ENCODE data around the gene MRPL24. TPM values are rescaled to one million over a fixed set of nuclear protein-coding genes. Genes with fewer than 3 reads are reported as not detected.

Gene MRPL24
- total RNA-seq, 4 donors from 2014 or later: 34.0 to 44.9 (median 41.5) TPM

DNA sequence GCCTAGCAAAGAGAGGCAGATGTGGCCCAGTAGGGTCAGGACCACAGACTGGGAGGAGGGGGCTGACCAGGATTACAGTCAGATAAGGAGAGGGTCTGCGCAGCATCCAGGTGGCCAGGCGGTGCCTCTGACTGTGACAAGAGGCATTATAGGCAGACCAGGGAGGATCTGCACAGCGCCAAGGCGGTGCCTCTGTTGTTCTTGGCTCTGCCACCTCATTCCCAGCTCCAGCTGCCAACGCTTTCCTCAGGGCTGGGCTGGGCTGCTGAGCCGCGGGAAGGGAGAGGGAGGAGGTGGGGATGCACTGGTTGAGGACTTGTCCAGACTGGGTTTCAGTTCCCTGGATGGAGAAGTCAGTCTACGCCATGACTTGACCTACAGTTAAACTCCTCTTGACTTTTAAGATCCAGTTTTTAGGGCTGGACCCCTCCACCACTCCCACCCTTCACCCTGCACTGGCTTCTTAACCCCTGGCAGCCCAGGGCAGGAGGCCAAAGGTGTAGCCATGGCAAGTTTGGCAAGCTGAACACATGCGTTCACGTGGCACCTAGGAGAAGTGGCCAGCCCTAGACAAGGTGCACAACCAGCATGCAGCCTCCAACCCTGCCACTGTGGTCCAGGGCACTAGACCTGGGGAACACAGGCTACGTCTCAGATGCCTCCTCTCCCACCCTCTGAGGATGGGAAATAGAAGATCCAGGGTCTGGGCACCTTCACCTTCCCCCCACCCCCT, 31.0 kb downstream of the MRPL24 start:
- 23 to 29% methylated on average over 11 of the region's 11 CpGs for WGBS, 2 donors
- no peak for TF ChIP-seq POLR2A (IDR thresholded peaks at IDR 0.05)
- TF ChIP-seq, protein P1, sequence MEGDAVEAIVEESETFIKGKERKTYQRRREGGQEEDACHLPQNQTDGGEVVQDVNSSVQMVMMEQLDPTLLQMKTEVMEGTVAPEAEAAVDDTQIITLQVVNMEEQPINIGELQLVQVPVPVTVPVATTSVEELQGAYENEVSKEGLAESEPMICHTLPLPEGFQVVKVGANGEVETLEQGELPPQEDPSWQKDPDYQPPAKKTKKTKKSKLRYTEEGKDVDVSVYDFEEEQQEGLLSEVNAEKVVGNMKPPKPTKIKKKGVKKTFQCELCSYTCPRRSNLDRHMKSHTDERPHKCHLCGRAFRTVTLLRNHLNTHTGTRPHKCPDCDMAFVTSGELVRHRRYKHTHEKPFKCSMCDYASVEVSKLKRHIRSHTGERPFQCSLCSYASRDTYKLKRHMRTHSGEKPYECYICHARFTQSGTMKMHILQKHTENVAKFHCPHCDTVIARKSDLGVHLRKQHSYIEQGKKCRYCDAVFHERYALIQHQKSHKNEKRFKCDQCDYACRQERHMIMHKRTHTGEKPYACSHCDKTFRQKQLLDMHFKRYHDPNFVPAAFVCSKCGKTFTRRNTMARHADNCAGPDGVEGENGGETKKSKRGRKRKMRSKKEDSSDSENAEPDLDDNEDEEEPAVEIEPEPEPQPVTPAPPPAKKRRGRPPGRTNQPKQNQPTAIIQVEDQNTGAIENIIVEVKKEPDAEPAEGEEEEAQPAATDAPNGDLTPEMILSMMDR (IDR thresholded peaks at IDR 0.05): no peak
- no peak overlapping the region for H3K4me3 ChIP-seq (ENCODE audit: low read depth, poor library complexity, severe bottlenecking)
- peak; percentile 67 to 92 for DNase-seq (ENCODE audit: low spot score in 2 of 2)
- intact Hi-C loops (cut with DNase I; ENCODE audit: low total_unique reads): no loop called here

GRCh38 chr1:156709031-156709430, 31.9 kb downstream of the MRPL24 start:
- intact Hi-C loops (cut with DNase I; ENCODE audit: low total_unique reads): no loop called here
- WGBS, 2 donors: 33 to 45% methylated on average over 4 of the region's 4 CpGs
- DNase-seq (ENCODE audit: low spot score in 2 of 2): peak in 1 of 2 donors; percentile 72
- no peak for TF ChIP-seq POLR2A (IDR thresholded peaks at IDR 0.05)
- TF ChIP-seq, protein P1 (IDR thresholded peaks at IDR 0.05): no peak
- no peak overlapping the region for H3K4me3 ChIP-seq (ENCODE audit: low read depth, poor library complexity, severe bottlenecking)

- intact Hi-C loops (cut with DNase I; ENCODE audit: low total_unique reads): no loop called here
- H3K4me3 ChIP-seq (ENCODE audit: low read depth, poor library complexity, severe bottlenecking): no peak overlapping the region
- DNase-seq (ENCODE audit: low spot score in 2 of 2): no peak
- 37% methylated on average over 4 of the region's 4 CpGs for WGBS, 2 donors
- no peak for TF ChIP-seq POLR2A (IDR thresholded peaks at IDR 0.05)
- TF ChIP-seq, protein P1 (IDR thresholded peaks at IDR 0.05): no peak
Observed at GRCh38 chr1:156708218-156708661, 32.6 kb downstream of the MRPL24 start.

DNA sequence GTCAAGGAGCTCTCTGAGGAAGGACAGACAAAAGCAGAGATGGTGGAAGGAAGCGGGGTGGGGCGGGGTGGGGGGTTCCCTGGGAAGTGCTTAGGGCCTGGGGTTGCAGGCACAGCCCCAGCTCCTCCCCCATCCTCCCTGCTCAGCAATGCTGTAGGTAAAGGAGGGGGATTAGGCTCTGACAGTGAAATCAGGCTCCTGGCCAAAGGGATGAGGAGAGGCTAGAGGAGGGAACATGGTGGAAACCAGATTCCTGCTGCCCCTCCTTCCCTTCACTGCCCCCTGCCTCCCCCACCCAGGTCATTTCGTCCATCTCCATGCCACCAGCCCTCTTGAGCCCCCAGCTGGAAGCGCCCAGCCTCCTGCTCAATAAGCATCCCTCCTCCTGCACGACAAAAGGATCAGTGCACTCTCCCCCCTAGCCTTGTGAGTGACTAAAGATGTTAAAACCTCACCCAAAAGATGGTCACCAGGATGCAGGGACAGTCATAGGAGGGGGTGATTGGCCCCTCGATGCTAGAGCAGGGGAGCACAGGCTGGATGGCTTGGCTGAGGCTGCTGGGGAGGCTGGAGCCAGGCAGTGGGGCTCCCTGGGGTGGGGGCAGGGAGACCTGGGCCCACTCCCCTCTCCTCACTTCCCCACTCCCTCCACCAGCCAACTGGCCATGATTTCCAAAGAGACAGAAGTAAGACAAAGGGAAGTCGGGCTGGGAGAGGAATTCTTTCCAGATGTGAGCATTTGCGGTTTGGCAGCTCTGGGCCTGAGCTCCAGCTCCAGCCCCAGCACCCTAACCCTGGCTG, 33.3 kb downstream of the MRPL24 start:
- no peak for DNase-seq (ENCODE audit: low spot score in 2 of 2)
- intact Hi-C loops (cut with DNase I; ENCODE audit: low total_unique reads): no loop called here
- 50 to 51% methylated on average over 8 of the region's 8 CpGs for WGBS, 2 donors
- no peak overlapping the region for H3K4me3 ChIP-seq (ENCODE audit: low read depth, poor library complexity, severe bottlenecking)
- TF ChIP-seq POLR2A (IDR thresholded peaks at IDR 0.05): no peak
- TF ChIP-seq, protein P1 (IDR thresholded peaks at IDR 0.05): no peak

DNA sequence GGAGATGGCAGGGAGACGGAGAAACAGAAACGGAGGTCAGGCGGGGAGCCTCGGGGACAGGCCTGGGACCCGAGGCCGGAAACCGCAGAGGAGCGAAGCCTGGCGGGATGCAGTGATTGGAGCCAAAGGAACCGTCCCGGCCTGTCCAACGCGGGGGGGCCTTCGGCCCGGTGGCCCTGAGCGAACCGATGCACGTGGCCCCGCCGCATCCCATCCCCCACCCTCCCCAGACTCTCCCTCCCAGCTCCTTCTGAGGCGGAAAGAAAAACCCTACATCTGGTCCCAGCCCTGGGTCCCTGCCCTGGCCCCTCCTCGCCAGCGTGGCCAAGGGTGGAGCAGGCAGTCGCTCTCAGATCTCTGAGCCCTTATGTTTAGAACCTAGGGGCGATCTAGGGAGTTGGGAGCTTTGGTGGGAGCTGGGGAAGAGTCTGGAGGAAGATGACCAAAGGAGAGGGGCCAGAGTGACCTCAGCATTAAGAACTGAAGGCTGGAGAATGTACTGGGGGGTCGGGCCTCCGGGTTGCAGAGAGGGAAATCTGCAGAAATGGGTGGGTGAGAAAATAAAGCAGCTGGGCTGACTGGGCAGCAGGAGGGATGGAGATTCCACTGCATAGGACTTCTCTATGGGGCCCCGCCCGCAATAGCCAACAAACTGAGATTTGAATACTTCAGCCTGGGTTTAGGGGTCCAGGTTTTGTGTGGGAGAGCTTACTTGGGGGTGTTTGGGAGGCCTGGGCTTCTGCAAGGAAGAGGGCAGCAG, 34.1 kb downstream of the MRPL24 start:
- DNase-seq (ENCODE audit: low spot score in 2 of 2): peak; percentile 51 to 94
- no peak for TF ChIP-seq POLR2A (IDR thresholded peaks at IDR 0.05)
- TF ChIP-seq, protein P1 (IDR thresholded peaks at IDR 0.05): no peak
- intact Hi-C loops (cut with DNase I; ENCODE audit: low total_unique reads): no loop called here
- no peak overlapping the region for H3K4me3 ChIP-seq (ENCODE audit: low read depth, poor library complexity, severe bottlenecking)
- 4 to 6% methylated on average over 24 to 26 of the region's 29 CpGs for WGBS, 2 donors
